Esophagus squamous epithelium (tissue), 5 donors: Measurements from ENCODE around the gene PSMB2. TPM values are rescaled to one million over a fixed set of nuclear protein-coding genes. Genes with fewer than 3 reads are reported as not detected.

ENCODE experiments used
- DNase-seq: peaks from one replicate; lab custom pipeline; 2025; lab: John Stamatoyannopoulos, UW
- H3K27ac ChIP-seq, 4 donors: fragments of 200-600 bp; sonication (generic); one replicate each; pipeline ENCODE4 v1.5.1; 2016 to 2019; ENCODE audit warnings: mild to moderate bottlenecking in 1 of 4
- H3K27me3 ChIP-seq, 4 donors: fragments of 200-600 bp; sonication (generic); 1 replicate in 3 of 4; 2 replicates in 1 of 4; pipeline versions ENCODE4 v1.5.1 to v1.6.0; 2017 to 2021; ENCODE audit warnings: antibody characterized with exemption in 1 of 4
- H3K36me3 ChIP-seq, 3 donors: fragments of 200-600 bp; sonication (generic); one replicate each; pipeline ENCODE4 v1.5.1; 2016 to 2019
- H3K4me1 ChIP-seq, 3 donors: fragments of 200-600 bp; sonication (generic); one replicate each; pipeline ENCODE4 v1.5.1; 2017 to 2019
- H3K4me3 ChIP-seq, 4 donors: fragments of 200-600 bp; sonication (generic); 1 replicate in 3 of 4; 2 replicates in 1 of 4; pipeline ENCODE4 v1.5.1; 2016 to 2019; ENCODE audit warnings: mild to moderate bottlenecking in 2 of 4, moderate library complexity in 1 of 4
- H3K9me3 ChIP-seq, 3 donors: fragments of 200-600 bp; sonication (generic); one replicate each; pipeline ENCODE4 v1.5.1; 2016 to 2019
- CTCF ChIP-seq, 6 experiments: fragments of 450-650 bp in 4 of 6; fragments of 200-600 bp in 2 of 6; sonication (generic) in 2 of 6; IDR thresholded peaks; one replicate each; pipeline ENCODE4 v1.5.1; 2016 to 2019; ENCODE audit warnings: antibody characterized with exemption in 6 of 6, mild to moderate bottlenecking in 4 of 6, moderate library complexity in 4 of 6
- POLR2A ChIP-seq, 4 donors: fragments of 450-650 bp; IDR thresholded peaks; one replicate each; pipeline ENCODE4 v1.6.1; 2017; ENCODE audit warnings: antibody characterized with exemption in 4 of 4, mild to moderate bottlenecking in 4 of 4, moderate library complexity in 3 of 4
- WGBS, 2 donors: methylation state at CpG; one replicate each; pipeline ENCODE4 v1.1.5; 2018; 5-methylcytosine and 5-hydroxymethylcytosine counted together
- intact Hi-C: fragments of 100-400 bp; cut with DNase I; formaldehyde crosslinking; loops from one replicate; pipeline ENCODE4 v1.15.0; 2022
- total RNA-seq, 4 donors: library from RNA; depleted of rRNA; stranded (reverse); fragments of >200 nt; gene quantifications; one replicate each; pipeline ENCODE4 v1.1.0, GENCODE V29; 2016
- donor health status: DM: yes; HTN: yes; CAD: no.

PSMB2 gene
- total RNA-seq, 4 donors from 2014 or later: 31.3 to 69.5 (median 39.9) TPM

GRCh38 chr1:35680271-35680670, 38.9 kb upstream of the PSMB2 start:
- 84 to 85% methylated on average over 3 of the region's 3 CpGs for WGBS, 2 donors
- TF ChIP-seq CTCF (IDR thresholded peaks at IDR 0.05): no peak
- no peak for TF ChIP-seq POLR2A (IDR thresholded peaks at IDR 0.05)
- intact Hi-C loops: no loop called here
- Histone ChIP-seq H3K9me3 (no peaks in the 10 kb centered on the region), H3K36me3 (no peaks in the 10 kb centered on the region), H3K27me3 (peaks cover 0 to 81% (median 0%) of the 10 kb centered on the region in 4 donors), H3K4me3 (no peak overlapping the region), H3K4me1 (no peaks in the 10 kb centered on the region), H3K27ac (no peak overlapping the region)
- DNase-seq: no peak

- Histone ChIP-seq H3K4me1 (no peaks in the 10 kb centered on the region), H3K9me3 (no peaks in the 10 kb centered on the region), H3K4me3 (no peak overlapping the region), H3K27me3 (peaks cover 0 to 71% (median 0%) of the 10 kb centered on the region in 4 donors), H3K36me3 (no peaks in the 10 kb centered on the region), H3K27ac (no peak overlapping the region)
- DNase-seq: no peak
- WGBS, 2 donors: 62 to 89% methylated on average over 1 of the region's 1 CpG
- intact Hi-C loops: no loop called here
- no peak for TF ChIP-seq CTCF (IDR thresholded peaks at IDR 0.05)
- TF ChIP-seq POLR2A (IDR thresholded peaks at IDR 0.05): no peak
These were observed 34.4 kb upstream of the PSMB2 start for GRCh38 chr1:35675773-35676172.

GRCh38 chr1:35674111-35674510, 32.8 kb upstream of the PSMB2 start:
- Histone ChIP-seq H3K27me3 (peaks cover 0 to 63% (median 0%) of the 10 kb centered on the region in 4 donors), H3K27ac (no peak overlapping the region), H3K4me1 (no peaks in the 10 kb centered on the region), H3K4me3 (no peak overlapping the region), H3K36me3 (no peaks in the 10 kb centered on the region), H3K9me3 (no peaks in the 10 kb centered on the region)
- TF ChIP-seq POLR2A (IDR thresholded peaks at IDR 0.05): no peak
- TF ChIP-seq CTCF (IDR thresholded peaks at IDR 0.05): no peak
- WGBS, 2 donors: 66 to 81% methylated on average over 5 of the region's 5 CpGs
- DNase-seq: no peak
- intact Hi-C loops: no loop called here

GRCh38 chr1:35672116-35672515, 30.8 kb upstream of the PSMB2 start:
- peaks cover 0 to 60% (median 0%) of the 10 kb centered on the region in 4 donors for H3K27me3 ChIP-seq
- no peak for DNase-seq
- H3K27ac ChIP-seq: no peak overlapping the region
- H3K4me3 ChIP-seq: no peak overlapping the region
- 63 to 86% methylated on average over 3 to 4 of the region's 6 CpGs for WGBS, 2 donors
- H3K4me1 ChIP-seq: no peaks in the 10 kb centered on the region
- TF ChIP-seq POLR2A (IDR thresholded peaks at IDR 0.05) (no peak), CTCF (IDR thresholded peaks at IDR 0.05) (no peak)
- no peaks in the 10 kb centered on the region for H3K9me3 ChIP-seq
- no peaks in the 10 kb centered on the region for H3K36me3 ChIP-seq
- intact Hi-C loops: no loop called here

- H3K27me3 ChIP-seq: peaks cover 0 to 71% (median 0%) of the 10 kb centered on the region in 4 donors
- no peaks in the 10 kb centered on the region for H3K36me3 ChIP-seq
- intact Hi-C loops: no loop called here
- WGBS, 2 donors: 53 to 59% methylated on average over 5 of the region's 5 CpGs
- no peak for TF ChIP-seq POLR2A (IDR thresholded peaks at IDR 0.05)
- DNase-seq: no peak
- H3K27ac ChIP-seq: no peak overlapping the region
- H3K9me3 ChIP-seq: no peaks in the 10 kb centered on the region
- H3K4me3 ChIP-seq: no peak overlapping the region
- no peaks in the 10 kb centered on the region for H3K4me1 ChIP-seq
These were observed 27.2 kb upstream of the PSMB2 start for GRCh38 chr1:35668506-35668905.

- Histone ChIP-seq H3K27ac (no peak overlapping the region), H3K36me3 (no peaks in the 10 kb centered on the region), H3K27me3 (peaks cover 0 to 57% (median 0%) of the 10 kb centered on the region in 4 donors), H3K4me1 (no peaks in the 10 kb centered on the region), H3K4me3 (no peak overlapping the region), H3K9me3 (no peaks in the 10 kb centered on the region)
- intact Hi-C loops: no loop called here
- WGBS, 2 donors: 50% methylated on average over 1 of the region's 1 CpG; no CpG with 5 or more reads in 1 of the 2 donors
- DNase-seq: no peak
- no peak for TF ChIP-seq POLR2A (IDR thresholded peaks at IDR 0.05)
- TF ChIP-seq CTCF (IDR thresholded peaks at IDR 0.05): no peak
These were observed 25.6 kb upstream of the PSMB2 start for GRCh38 chr1:35666916-35667315.
